ENCODE results near the gene PCF11. TPM values are rescaled to one million over a fixed set of nuclear protein-coding genes. Genes with fewer than 3 reads are reported as not detected.

Gene PCF11
- total RNA-seq, 1 experiment from 2014 or later: 41.7 TPM

GRCh38 chr11:83170865-83171264, 13.9 kb downstream of the PCF11 start:
- TF ChIP-seq EZH2 (IDR thresholded peaks at IDR 0.05; ENCODE audit: low read length, unreplicated experiment) (no peak), EZH2phosphoT487 (IDR thresholded peaks at IDR 0.05; ENCODE audit: borderline replicate concordance, low read length) (no peak)
- TF ChIP-seq, protein P1, sequence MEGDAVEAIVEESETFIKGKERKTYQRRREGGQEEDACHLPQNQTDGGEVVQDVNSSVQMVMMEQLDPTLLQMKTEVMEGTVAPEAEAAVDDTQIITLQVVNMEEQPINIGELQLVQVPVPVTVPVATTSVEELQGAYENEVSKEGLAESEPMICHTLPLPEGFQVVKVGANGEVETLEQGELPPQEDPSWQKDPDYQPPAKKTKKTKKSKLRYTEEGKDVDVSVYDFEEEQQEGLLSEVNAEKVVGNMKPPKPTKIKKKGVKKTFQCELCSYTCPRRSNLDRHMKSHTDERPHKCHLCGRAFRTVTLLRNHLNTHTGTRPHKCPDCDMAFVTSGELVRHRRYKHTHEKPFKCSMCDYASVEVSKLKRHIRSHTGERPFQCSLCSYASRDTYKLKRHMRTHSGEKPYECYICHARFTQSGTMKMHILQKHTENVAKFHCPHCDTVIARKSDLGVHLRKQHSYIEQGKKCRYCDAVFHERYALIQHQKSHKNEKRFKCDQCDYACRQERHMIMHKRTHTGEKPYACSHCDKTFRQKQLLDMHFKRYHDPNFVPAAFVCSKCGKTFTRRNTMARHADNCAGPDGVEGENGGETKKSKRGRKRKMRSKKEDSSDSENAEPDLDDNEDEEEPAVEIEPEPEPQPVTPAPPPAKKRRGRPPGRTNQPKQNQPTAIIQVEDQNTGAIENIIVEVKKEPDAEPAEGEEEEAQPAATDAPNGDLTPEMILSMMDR (conservative IDR thresholded peaks at IDR 0.05; ENCODE audit: low read depth, low read length): no peak
- peaks cover 10% of the 10 kb centered on the region; the same call in 1 of the 2 replicates for H3K4me1 ChIP-seq (ENCODE audit: insufficient read depth, low read length)
- ChIA-PET POLR2A (ENCODE audit: unreplicated experiment) (no interaction called here), CTCF (no interaction called here)
- no TSS peak for BruUV-seq (replicated peaks)
- peaks cover 97% of the 10 kb centered on the region for H3K79me2 ChIP-seq (ENCODE audit: low read length)
- no peaks in the 10 kb centered on the region for H3K9me2 ChIP-seq (replicated peaks; ENCODE audit: low read length)
- 0 out of 2 replicates have a peak overlapping the region, but pooled peaks have one; percentile 8 for H3K4me3 ChIP-seq (ENCODE audit: low read length)
- peak overlapping the region; percentile 20 for H3K4me2 ChIP-seq (ENCODE audit: low read length)
- H4K20me1 ChIP-seq (ENCODE audit: low read length): peaks cover 43% of the 10 kb centered on the region
- no peak overlapping the region for H3K27ac ChIP-seq (ENCODE audit: low read length)
- no peak overlapping the region for H2AFZ ChIP-seq (ENCODE audit: low read length)
- no peaks in the 10 kb centered on the region for H3F3A ChIP-seq (ENCODE audit: low read length, unreplicated experiment)
- peaks cover 82% of the 10 kb centered on the region for H3K36me3 ChIP-seq (ENCODE audit: low read depth, low read length)
- no peaks in the 10 kb centered on the region for H3K27me3 ChIP-seq (ENCODE audit: low read length)
- H3K9ac ChIP-seq (ENCODE audit: low read length): no peak overlapping the region
- ATAC-seq (peak; percentile 39), DNase-seq (no peak)
- intact Hi-C loops (cut with micrococcal nuclease): no loop called here
- H3K9me3 ChIP-seq (ENCODE audit: low read length): no peaks in the 10 kb centered on the region

GRCh38 chr11:83172551-83172950, 15.6 kb downstream of the PCF11 start:
- no peak overlapping the region for H2AFZ ChIP-seq (ENCODE audit: low read length)
- no peak overlapping the region for H3K27ac ChIP-seq (ENCODE audit: low read length)
- ChIA-PET POLR2A (ENCODE audit: unreplicated experiment) (interaction anchor here (0.6 kb wide), 1 partner anchor 271 kb away, joined by 6 read pairs; the partner anchor contains the start of gene DDIAS), CTCF (no interaction called here)
- TF ChIP-seq EZH2phosphoT487 (IDR thresholded peaks at IDR 0.05; ENCODE audit: borderline replicate concordance, low read length) (no peak), EZH2 (IDR thresholded peaks at IDR 0.05; ENCODE audit: low read length, unreplicated experiment) (no peak)
- TF ChIP-seq, protein P1 (conservative IDR thresholded peaks at IDR 0.05; ENCODE audit: low read depth, low read length): no peak
- H3K4me3 ChIP-seq (ENCODE audit: low read length): no peak overlapping the region
- H3K9me3 ChIP-seq (ENCODE audit: low read length): no peaks in the 10 kb centered on the region
- BruUV-seq (replicated peaks): no TSS peak
- no peak overlapping the region for H3K4me2 ChIP-seq (ENCODE audit: low read length)
- intact Hi-C loops (cut with micrococcal nuclease): no loop called here
- H4K20me1 ChIP-seq (ENCODE audit: low read length): peaks cover 43% of the 10 kb centered on the region
- ATAC-seq: no peak
- H3K9ac ChIP-seq (ENCODE audit: low read length): no peak overlapping the region
- H3K36me3 ChIP-seq (ENCODE audit: low read depth, low read length): peaks cover 77% of the 10 kb centered on the region
- H3F3A ChIP-seq (ENCODE audit: low read length, unreplicated experiment): no peaks in the 10 kb centered on the region
- peaks cover 10% of the 10 kb centered on the region; the same call in 1 of the 2 replicates for H3K4me1 ChIP-seq (ENCODE audit: insufficient read depth, low read length)
- H3K79me2 ChIP-seq (ENCODE audit: low read length): peaks cover 94% of the 10 kb centered on the region
- H3K9me2 ChIP-seq (replicated peaks; ENCODE audit: low read length): no peaks in the 10 kb centered on the region
- DNase-seq: no peak
- H3K27me3 ChIP-seq (ENCODE audit: low read length): no peaks in the 10 kb centered on the region

DNA sequence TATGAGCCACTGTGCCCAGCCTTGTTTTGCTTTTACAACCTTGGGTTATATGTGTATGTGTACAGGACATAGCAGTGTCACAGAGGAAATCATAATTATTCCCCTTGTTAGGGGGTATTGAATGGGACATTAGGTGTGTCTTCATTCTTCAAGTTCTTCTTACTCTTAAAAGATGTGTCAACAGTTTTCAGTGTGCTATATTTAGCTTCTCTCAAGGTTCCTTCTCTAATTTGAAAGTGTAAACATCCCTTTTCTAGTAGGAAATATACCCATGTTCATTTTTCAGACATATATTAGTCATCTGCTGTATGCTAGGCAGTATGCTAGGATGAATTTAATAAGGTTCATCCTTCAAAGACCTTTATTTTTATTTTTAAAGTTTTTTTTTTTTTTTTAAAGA, 17.1 kb downstream of the PCF11 start:
- BruUV-seq (replicated peaks): no TSS peak
- TF ChIP-seq, protein P1 (conservative IDR thresholded peaks at IDR 0.05; ENCODE audit: low read depth, low read length): no peak
- no peak for TF ChIP-seq EZH2phosphoT487 (IDR thresholded peaks at IDR 0.05; ENCODE audit: borderline replicate concordance, low read length)
- no peak for TF ChIP-seq EZH2 (IDR thresholded peaks at IDR 0.05; ENCODE audit: low read length, unreplicated experiment)
- H3K4me3 ChIP-seq (ENCODE audit: low read length): no peak overlapping the region
- CTCF ChIA-PET: no interaction called here
- no peaks in the 10 kb centered on the region for H3F3A ChIP-seq (ENCODE audit: low read length, unreplicated experiment)
- H3K4me1 ChIP-seq (ENCODE audit: insufficient read depth, low read length): peaks cover 10% of the 10 kb centered on the region; the same call in 1 of the 2 replicates
- no peak overlapping the region for H3K9ac ChIP-seq (ENCODE audit: low read length)
- H2AFZ ChIP-seq (ENCODE audit: low read length): no peak overlapping the region
- H3K36me3 ChIP-seq (ENCODE audit: low read depth, low read length): peaks cover 72% of the 10 kb centered on the region
- no peak overlapping the region for H3K4me2 ChIP-seq (ENCODE audit: low read length)
- H3K79me2 ChIP-seq (ENCODE audit: low read length): peaks cover 79% of the 10 kb centered on the region
- DNase-seq (no peak), ATAC-seq (no peak; the same call in 1 of the 2 replicates)
- no peak overlapping the region for H3K27ac ChIP-seq (ENCODE audit: low read length)
- peaks cover 37% of the 10 kb centered on the region for H4K20me1 ChIP-seq (ENCODE audit: low read length)
- H3K27me3 ChIP-seq (ENCODE audit: low read length): no peaks in the 10 kb centered on the region
- intact Hi-C loops (cut with micrococcal nuclease): no loop called here
- H3K9me3 ChIP-seq (ENCODE audit: low read length): no peaks in the 10 kb centered on the region
- POLR2A ChIA-PET (ENCODE audit: unreplicated experiment): no interaction called here
- H3K9me2 ChIP-seq (replicated peaks; ENCODE audit: low read length): no peaks in the 10 kb centered on the region
